ENCODE measurements around the gene PDHB.

PDHB gene

DNA sequence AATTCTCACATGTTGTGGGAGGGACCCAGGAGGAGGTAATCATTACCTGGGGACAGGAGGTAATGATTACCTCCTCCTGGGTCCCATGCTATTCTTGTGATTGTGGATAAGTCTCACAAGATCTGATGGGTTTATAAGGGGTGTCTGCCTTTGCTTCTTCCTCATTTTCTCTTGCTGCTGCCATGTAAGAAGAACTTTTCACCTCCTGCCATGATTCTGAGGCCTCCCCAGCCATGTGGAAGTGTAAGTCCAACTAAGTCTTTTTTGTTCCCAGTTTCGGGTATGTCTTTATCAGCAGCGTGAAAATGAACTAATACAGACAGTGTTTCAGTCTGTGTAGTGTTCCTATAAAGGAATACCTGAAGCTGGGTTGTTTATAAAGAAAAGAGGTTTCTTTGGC is 45.1 kb upstream of the PDHB start:
- Histone ChIP-seq H4K20me1 (ENCODE audit: insufficient read depth, low read length) (no peaks in the 10 kb centered on the region), H3K36me3 (ENCODE audit: insufficient read depth, low read length) (no peaks in the 10 kb centered on the region), H3K79me2 (ENCODE audit: insufficient read depth, low read length) (no peaks in the 10 kb centered on the region), H3K27ac (ENCODE audit: low read depth, low read length, poor library complexity, severe bottlenecking) (no peak overlapping the region), H3K9me3 (ENCODE audit: low read length) (no peaks in the 10 kb centered on the region), H3K4me2 (ENCODE audit: low read length) (no peak overlapping the region), H3K4me3 (ENCODE audit: low read depth, low read length, poor library complexity, severe bottlenecking) (no peak overlapping the region), H3K4me1 (ENCODE audit: insufficient read depth, low read length, severe bottlenecking) (peaks cover 5% of the 10 kb centered on the region), H3K9me2 (ENCODE audit: low read depth, low read length) (no peaks in the 10 kb centered on the region), H3F3A (ENCODE audit: insufficient read depth, low read length) (no peaks in the 10 kb centered on the region), H3K9ac (ENCODE audit: low read length) (no peak overlapping the region), H2AFZ (ENCODE audit: low read length) (no peak overlapping the region), H3K27me3 (ENCODE audit: insufficient read depth, low read length) (no peaks in the 10 kb centered on the region; the same call in 1 of the 2 replicates)
- TF ChIP-seq, protein P1, sequence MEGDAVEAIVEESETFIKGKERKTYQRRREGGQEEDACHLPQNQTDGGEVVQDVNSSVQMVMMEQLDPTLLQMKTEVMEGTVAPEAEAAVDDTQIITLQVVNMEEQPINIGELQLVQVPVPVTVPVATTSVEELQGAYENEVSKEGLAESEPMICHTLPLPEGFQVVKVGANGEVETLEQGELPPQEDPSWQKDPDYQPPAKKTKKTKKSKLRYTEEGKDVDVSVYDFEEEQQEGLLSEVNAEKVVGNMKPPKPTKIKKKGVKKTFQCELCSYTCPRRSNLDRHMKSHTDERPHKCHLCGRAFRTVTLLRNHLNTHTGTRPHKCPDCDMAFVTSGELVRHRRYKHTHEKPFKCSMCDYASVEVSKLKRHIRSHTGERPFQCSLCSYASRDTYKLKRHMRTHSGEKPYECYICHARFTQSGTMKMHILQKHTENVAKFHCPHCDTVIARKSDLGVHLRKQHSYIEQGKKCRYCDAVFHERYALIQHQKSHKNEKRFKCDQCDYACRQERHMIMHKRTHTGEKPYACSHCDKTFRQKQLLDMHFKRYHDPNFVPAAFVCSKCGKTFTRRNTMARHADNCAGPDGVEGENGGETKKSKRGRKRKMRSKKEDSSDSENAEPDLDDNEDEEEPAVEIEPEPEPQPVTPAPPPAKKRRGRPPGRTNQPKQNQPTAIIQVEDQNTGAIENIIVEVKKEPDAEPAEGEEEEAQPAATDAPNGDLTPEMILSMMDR (IDR thresholded peaks at IDR 0.05; ENCODE audit: low read length): no peak

DNA sequence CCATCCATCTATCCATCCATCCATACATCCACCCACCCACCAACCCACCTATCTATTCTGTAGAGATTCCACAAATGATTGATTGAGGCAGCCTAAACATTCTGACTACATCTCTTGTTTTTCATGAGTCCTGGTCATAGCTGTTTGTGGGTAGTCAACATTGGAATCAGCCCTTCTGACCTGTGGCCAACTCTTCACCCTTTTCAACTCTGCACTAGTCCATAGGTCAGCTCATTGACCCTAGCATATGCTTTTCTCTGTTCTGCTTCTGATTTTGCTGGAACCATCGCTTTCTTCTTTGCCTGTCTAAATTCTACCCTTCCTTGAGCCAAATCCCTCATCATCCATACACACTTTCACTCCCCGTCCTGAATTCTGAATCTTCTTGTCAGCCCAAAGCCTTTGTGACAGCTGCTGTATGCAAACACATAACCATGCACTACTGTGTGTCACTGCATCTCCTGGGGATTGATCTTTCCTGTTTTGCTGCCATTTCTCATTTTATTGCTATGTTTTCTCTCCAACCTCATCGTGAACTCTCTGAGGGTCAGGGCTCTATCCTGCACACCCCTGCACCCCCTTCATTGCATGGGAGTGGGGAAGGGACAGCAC is 41.4 kb upstream of the PDHB start:
- Histone ChIP-seq H3K27me3 (ENCODE audit: insufficient read depth, low read length) (no peaks in the 10 kb centered on the region; the same call in 1 of the 2 replicates), H3K27ac (ENCODE audit: low read depth, low read length, poor library complexity, severe bottlenecking) (no peak overlapping the region), H3K79me2 (ENCODE audit: insufficient read depth, low read length) (no peaks in the 10 kb centered on the region), H3F3A (ENCODE audit: insufficient read depth, low read length) (no peaks in the 10 kb centered on the region), H2AFZ (ENCODE audit: low read length) (no peak overlapping the region), H3K4me1 (ENCODE audit: insufficient read depth, low read length, severe bottlenecking) (peaks cover 5% of the 10 kb centered on the region), H4K20me1 (ENCODE audit: insufficient read depth, low read length) (no peaks in the 10 kb centered on the region), H3K4me3 (ENCODE audit: low read depth, low read length, poor library complexity, severe bottlenecking) (no peak overlapping the region), H3K4me2 (ENCODE audit: low read length) (no peak overlapping the region), H3K9me3 (ENCODE audit: low read length) (no peaks in the 10 kb centered on the region), H3K36me3 (ENCODE audit: insufficient read depth, low read length) (no peaks in the 10 kb centered on the region), H3K9ac (ENCODE audit: low read length) (no peak overlapping the region), H3K9me2 (ENCODE audit: low read depth, low read length) (no peaks in the 10 kb centered on the region)
- no peak for TF ChIP-seq EZH2 (IDR thresholded peaks at IDR 0.05; ENCODE audit: borderline replicate concordance, low read length)
- TF ChIP-seq, protein P1 (IDR thresholded peaks at IDR 0.05; ENCODE audit: low read length): no peak

DNA sequence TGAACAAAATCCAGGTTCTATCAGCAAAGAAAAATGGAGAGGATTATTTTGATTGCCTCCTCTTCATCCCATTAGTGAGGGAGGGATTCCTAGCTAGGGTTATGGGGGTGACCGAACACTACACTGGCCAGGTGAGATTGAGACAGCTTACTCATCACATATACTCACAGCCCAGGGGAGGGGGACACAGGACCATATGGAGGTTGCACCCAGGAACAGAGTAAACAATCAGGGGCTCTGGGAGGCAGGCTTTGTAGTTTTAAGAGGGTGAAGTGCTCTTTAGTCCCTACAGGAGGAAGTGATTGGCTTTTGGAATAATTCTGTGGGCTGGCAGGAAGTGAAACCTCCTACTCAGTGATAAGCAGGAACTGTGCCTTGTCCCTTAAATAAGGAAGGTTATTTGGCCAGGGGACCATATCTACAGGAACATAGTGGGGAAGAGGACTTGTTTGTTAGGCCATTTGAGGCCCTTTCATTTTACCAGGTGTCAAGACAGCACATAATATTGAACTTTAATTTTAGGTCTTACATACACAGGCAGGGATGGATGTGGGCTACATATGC is 40.8 kb upstream of the PDHB start:
- Histone ChIP-seq H3K9me2 (ENCODE audit: low read depth, low read length) (no peaks in the 10 kb centered on the region), H4K20me1 (ENCODE audit: insufficient read depth, low read length) (no peaks in the 10 kb centered on the region), H3K4me2 (ENCODE audit: low read length) (no peak overlapping the region), H3F3A (ENCODE audit: insufficient read depth, low read length) (no peaks in the 10 kb centered on the region), H3K79me2 (ENCODE audit: insufficient read depth, low read length) (no peaks in the 10 kb centered on the region), H3K4me3 (ENCODE audit: low read depth, low read length, poor library complexity, severe bottlenecking) (no peak overlapping the region), H3K27ac (ENCODE audit: low read depth, low read length, poor library complexity, severe bottlenecking) (no peak overlapping the region), H3K9me3 (ENCODE audit: low read length) (no peaks in the 10 kb centered on the region), H3K27me3 (ENCODE audit: insufficient read depth, low read length) (no peaks in the 10 kb centered on the region; the same call in 1 of the 2 replicates), H3K36me3 (ENCODE audit: insufficient read depth, low read length) (no peaks in the 10 kb centered on the region), H3K4me1 (ENCODE audit: insufficient read depth, low read length, severe bottlenecking) (peaks cover 5% of the 10 kb centered on the region), H3K9ac (ENCODE audit: low read length) (no peak overlapping the region), H2AFZ (ENCODE audit: low read length) (no peak overlapping the region)
- TF ChIP-seq, protein P1 (IDR thresholded peaks at IDR 0.05; ENCODE audit: low read length): no peak
- TF ChIP-seq EZH2 (IDR thresholded peaks at IDR 0.05; ENCODE audit: borderline replicate concordance, low read length): no peak

Measured in OCI-LY1 (cell line).